HepG2 (cell line): Measurements from ENCODE around the gene MPIG6B. TPM values are rescaled to one million over a fixed set of nuclear protein-coding genes. Genes with fewer than 3 reads are reported as not detected.

Experiments
- BORCS8-MEF2B ChIP-seq: sonication (generic); formaldehyde crosslinking; IDR thresholded peaks from 2 replicates; pipeline ENCODE4 v1.8.0; 2022; ENCODE audit warnings: mild to moderate bottlenecking, missing genetic modification reagents
- MAF1 ChIP-seq: sonication (generic); formaldehyde crosslinking; IDR thresholded peaks from 2 replicates; pipeline ENCODE4 v1.5.0; 2020; ENCODE audit warnings: missing genetic modification reagents, borderline replicate concordance
- NFKBIZ ChIP-seq: IDR thresholded peaks from 2 replicates; pipeline ENCODE4 v1.6.1; 2018; ENCODE audit warnings: missing genetic modification reagents, missing compliant biosample characterization
- RXRA ChIP-seq: sonication (generic); formaldehyde crosslinking; IDR thresholded peaks from 2 replicates; pipeline ENCODE4 v1.5.1; 2020; ENCODE audit warnings: missing genetic modification reagents
- ZNF296 ChIP-seq: sonication (generic); formaldehyde crosslinking; conservative IDR thresholded peaks from 2 replicates; pipeline ENCODE4 v1.5.0; 2020; ENCODE audit warnings: mild to moderate bottlenecking, missing genetic modification reagents
- ZNF331 ChIP-seq: sonication (generic); formaldehyde crosslinking; IDR thresholded peaks from 2 replicates; pipeline ENCODE4 v1.4.0; 2020; ENCODE audit warnings: missing genetic modification reagents
- ZNF652 ChIP-seq: IDR thresholded peaks from 2 replicates; pipeline ENCODE4 v1.6.1; 2016; ENCODE audit warnings: low read depth, borderline replicate concordance
- polyA plus RNA-seq, 8 experiments: library from polyadenylated mRNA; depleted of rRNA in 3 of 8; stranded (reverse) in 7 of 8; unstranded in 1 of 8; fragments of >200 nt; fragmentation: Illumina TruSeq in 4 of 8; extraction: Trizol in 4 of 8; gene quantifications; 2 replicates each; pipeline versions ENCODE4 v1.2.1 to v1.2.3, GENCODE V29; 2011 to 2016; ENCODE audit warnings: low read depth in 4 of 8, missing spikeins in 1 of 8, mixed read lengths in 1 of 8; ENCODE audit not compliant: insufficient read depth in 1 of 8
- total RNA-seq, 5 experiments: library from RNA; depleted of rRNA; stranded (reverse); fragments of >200 nt; fragmentation: Illumina TruSeq; extraction: Trizol; gene quantifications; 2 replicates each; pipeline ENCODE4 v1.2.3, GENCODE V29; 2016; ENCODE audit warnings: low read depth in 1 of 5
- TF ChIP-seq, protein P1 (sequence below): sonication (generic); formaldehyde crosslinking; IDR thresholded peaks from 2 replicates; pipeline ENCODE4 v1.4.0; 2020; ENCODE audit warnings: missing genetic modification reagents, low read depth, mild to moderate bottlenecking, borderline replicate concordance
- TF ChIP-seq, protein P2 (sequence below): IDR thresholded peaks from 2 replicates; pipeline ENCODE4 v1.6.1; 2016; ENCODE audit warnings: low read depth, borderline replicate concordance
- TF ChIP-seq, protein P3 (sequence below): sonication (generic); formaldehyde crosslinking; IDR thresholded peaks from 2 replicates; pipeline ENCODE4 v1.4.0; 2020; ENCODE audit warnings: missing genetic modification reagents
- TF ChIP-seq, protein P4 (sequence below): sonication (generic); formaldehyde crosslinking; IDR thresholded peaks from 2 replicates; pipeline ENCODE4 v1.4.0; 2020; ENCODE audit warnings: missing genetic modification reagents, mild to moderate bottlenecking, borderline replicate concordance
- TF ChIP-seq, protein P5 (sequence below): sonication (generic); formaldehyde crosslinking; IDR thresholded peaks from 2 replicates; pipeline ENCODE4 v1.4.0; 2020; ENCODE audit warnings: missing genetic modification reagents, mild to moderate bottlenecking, borderline replicate concordance
- TF ChIP-seq, protein P6 (sequence below): sonication (generic); formaldehyde crosslinking; IDR thresholded peaks from 2 replicates; pipeline ENCODE4 v1.5.1; 2020; ENCODE audit warnings: mild to moderate bottlenecking, moderate library complexity, missing genetic modification reagents

The MPIG6B gene
- total and polyA plus RNA-seq, 2 of the 13 experiments (the other 11 are each of a cell fraction or from before 2014, with no cell fraction given): not detected

DNA sequence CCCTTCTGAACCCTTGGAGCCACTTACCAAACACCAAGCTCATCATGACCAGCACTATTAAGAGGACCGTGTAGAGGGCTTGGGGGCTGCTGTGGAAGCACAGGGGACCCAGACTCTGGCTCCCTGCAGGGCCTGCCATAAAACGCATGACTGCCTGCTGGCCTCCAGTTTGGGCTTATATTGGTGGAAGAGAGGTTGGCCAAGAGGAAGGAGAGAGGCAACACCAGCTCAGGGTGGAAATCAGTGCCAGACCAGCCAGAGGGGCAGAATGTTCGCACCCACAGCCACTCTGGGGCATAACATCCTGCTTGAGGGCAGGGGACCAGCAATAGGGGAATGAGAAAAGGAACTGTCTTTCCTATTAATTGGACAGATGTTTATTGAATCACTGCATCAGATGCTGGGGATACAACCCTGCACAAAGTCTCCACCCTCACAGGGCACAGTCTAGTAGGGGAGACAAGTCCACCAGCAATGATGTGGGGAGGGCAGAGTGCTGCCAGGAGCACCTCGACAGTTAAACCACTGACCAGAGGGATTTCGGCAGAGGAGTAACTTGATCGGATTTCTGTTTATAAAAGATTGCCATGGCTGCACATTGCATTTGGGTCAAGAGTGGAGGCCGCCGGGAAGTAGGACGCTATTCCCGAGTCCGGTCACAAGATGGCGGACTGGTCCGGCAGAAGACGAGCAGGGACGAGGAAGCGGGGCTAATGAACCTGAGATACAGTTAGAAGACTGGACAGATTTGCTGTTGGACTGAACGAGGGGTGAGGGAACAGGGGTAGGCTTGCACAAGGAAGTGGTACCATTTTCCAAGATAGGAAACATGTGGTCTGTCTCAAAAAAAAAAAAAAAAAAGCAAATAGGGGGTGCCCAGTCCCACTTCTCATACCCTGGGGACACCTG lies 42.7 kb upstream of the MPIG6B start, which contains the start of gene LY6G5C (continued):
- TF ChIP-seq, protein P1, sequence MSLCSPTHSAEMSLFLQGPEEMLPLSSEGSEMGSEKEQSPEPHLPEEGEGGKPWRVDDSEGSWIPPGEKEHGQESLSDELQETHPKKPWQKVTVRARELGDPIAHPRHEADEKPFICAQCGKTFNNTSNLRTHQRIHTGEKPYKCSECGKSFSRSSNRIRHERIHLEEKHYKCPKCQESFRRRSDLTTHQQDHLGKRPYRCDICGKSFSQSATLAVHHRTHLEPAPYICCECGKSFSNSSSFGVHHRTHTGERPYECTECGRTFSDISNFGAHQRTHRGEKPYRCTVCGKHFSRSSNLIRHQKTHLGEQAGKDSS (CRISPR knock-in tag): 0 out of 2 replicates have a peak, but pooled peaks have one; percentile 20
- TF ChIP-seq, protein P2, sequence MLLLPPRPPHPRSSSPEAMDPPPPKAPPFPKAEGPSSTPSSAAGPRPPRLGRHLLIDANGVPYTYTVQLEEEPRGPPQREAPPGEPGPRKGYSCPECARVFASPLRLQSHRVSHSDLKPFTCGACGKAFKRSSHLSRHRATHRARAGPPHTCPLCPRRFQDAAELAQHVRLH (CRISPR knock-in tag): 0 out of 2 replicates have a peak, but pooled peaks have one; percentile 58
- TF ChIP-seq, protein P3, sequence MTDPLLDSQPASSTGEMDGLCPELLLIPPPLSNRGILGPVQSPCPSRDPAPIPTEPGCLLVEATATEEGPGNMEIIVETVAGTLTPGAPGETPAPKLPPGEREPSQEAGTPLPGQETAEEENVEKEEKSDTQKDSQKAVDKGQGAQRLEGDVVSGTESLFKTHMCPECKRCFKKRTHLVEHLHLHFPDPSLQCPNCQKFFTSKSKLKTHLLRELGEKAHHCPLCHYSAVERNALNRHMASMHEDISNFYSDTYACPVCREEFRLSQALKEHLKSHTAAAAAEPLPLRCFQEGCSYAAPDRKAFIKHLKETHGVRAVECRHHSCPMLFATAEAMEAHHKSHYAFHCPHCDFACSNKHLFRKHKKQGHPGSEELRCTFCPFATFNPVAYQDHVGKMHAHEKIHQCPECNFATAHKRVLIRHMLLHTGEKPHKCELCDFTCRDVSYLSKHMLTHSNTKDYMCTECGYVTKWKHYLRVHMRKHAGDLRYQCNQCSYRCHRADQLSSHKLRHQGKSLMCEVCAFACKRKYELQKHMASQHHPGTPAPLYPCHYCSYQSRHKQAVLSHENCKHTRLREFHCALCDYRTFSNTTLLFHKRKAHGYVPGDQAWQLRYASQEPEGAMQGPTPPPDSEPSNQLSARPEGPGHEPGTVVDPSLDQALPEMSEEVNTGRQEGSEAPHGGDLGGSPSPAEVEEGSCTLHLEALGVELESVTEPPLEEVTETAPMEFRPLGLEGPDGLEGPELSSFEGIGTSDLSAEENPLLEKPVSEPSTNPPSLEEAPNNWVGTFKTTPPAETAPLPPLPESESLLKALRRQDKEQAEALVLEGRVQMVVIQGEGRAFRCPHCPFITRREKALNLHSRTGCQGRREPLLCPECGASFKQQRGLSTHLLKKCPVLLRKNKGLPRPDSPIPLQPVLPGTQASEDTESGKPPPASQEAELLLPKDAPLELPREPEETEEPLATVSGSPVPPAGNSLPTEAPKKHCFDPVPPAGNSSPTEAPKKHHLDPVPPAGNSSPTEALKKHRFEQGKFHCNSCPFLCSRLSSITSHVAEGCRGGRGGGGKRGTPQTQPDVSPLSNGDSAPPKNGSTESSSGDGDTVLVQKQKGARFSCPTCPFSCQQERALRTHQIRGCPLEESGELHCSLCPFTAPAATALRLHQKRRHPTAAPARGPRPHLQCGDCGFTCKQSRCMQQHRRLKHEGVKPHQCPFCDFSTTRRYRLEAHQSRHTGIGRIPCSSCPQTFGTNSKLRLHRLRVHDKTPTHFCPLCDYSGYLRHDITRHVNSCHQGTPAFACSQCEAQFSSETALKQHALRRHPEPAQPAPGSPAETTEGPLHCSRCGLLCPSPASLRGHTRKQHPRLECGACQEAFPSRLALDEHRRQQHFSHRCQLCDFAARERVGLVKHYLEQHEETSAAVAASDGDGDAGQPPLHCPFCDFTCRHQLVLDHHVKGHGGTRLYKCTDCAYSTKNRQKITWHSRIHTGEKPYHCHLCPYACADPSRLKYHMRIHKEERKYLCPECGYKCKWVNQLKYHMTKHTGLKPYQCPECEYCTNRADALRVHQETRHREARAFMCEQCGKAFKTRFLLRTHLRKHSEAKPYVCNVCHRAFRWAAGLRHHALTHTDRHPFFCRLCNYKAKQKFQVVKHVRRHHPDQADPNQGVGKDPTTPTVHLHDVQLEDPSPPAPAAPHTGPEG (CRISPR knock-in tag): no peak; the same call in 1 of the 2 replicates
- TF ChIP-seq, protein P4, sequence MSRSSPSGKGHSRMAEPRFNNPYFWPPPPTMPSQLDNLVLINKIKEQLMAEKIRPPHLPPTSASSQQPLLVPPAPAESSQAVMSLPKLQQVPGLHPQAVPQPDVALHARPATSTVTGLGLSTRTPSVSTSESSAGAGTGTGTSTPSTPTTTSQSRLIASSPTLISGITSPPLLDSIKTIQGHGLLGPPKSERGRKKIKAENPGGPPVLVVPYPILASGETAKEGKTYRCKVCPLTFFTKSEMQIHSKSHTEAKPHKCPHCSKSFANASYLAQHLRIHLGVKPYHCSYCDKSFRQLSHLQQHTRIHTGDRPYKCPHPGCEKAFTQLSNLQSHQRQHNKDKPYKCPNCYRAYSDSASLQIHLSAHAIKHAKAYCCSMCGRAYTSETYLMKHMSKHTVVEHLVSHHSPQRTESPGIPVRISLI (CRISPR knock-in tag): peak; percentile 40; the same call in 1 of the 2 replicates
- TF ChIP-seq, protein P5, sequence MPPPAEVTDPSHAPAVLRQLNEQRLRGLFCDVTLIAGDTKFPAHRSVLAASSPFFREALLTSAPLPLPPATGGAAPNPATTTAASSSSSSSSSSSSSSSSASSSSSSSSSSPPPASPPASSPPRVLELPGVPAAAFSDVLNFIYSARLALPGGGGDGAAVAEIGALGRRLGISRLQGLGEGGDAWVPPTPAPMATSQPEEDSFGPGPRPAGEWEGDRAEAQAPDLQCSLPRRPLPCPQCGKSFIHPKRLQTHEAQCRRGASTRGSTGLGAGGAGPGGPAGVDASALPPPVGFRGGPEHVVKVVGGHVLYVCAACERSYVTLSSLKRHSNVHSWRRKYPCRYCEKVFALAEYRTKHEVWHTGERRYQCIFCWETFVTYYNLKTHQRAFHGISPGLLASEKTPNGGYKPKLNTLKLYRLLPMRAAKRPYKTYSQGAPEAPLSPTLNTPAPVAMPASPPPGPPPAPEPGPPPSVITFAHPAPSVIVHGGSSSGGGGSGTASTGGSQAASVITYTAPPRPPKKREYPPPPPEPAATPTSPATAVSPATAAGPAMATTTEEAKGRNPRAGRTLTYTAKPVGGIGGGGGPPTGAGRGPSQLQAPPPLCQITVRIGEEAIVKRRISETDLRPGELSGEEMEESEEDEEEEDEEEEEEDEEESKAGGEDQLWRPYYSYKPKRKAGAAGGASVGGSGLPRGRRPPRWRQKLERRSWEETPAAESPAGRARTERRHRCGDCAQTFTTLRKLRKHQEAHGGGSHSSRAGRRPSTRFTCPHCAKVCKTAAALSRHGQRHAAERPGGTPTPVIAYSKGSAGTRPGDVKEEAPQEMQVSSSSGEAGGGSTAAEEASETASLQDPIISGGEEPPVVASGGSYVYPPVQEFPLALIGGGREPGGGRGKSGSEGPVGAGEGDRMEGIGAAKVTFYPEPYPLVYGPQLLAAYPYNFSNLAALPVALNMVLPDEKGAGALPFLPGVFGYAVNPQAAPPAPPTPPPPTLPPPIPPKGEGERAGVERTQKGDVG: 0 out of 2 replicates have a peak, but pooled peaks have one; percentile 40
- TF ChIP-seq ZNF652 (CRISPR knock-in tag) (peak; percentile 42; the same call in 1 of the 2 replicates), ZNF296 (CRISPR knock-in tag) (no peak), RXRA (CRISPR knock-in tag) (no peak; the same call in 1 of the 2 replicates), BORCS8-MEF2B (CRISPR knock-in tag) (peak; percentile 53; the same call in 1 of the 2 replicates), MAF1 (CRISPR knock-in tag) (no peak), NFKBIZ (no peak), ZNF331 (no peak)
- TF ChIP-seq, protein P6, sequence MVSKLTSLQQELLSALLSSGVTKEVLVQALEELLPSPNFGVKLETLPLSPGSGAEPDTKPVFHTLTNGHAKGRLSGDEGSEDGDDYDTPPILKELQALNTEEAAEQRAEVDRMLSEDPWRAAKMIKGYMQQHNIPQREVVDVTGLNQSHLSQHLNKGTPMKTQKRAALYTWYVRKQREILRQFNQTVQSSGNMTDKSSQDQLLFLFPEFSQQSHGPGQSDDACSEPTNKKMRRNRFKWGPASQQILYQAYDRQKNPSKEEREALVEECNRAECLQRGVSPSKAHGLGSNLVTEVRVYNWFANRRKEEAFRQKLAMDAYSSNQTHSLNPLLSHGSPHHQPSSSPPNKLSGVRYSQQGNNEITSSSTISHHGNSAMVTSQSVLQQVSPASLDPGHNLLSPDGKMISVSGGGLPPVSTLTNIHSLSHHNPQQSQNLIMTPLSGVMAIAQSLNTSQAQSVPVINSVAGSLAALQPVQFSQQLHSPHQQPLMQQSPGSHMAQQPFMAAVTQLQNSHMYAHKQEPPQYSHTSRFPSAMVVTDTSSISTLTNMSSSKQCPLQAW (CRISPR knock-in tag): 0 out of 2 replicates have a peak, but pooled peaks have one; percentile 30
